ENCODE results near the gene CHST11. TPM values are rescaled to one million over a fixed set of nuclear protein-coding genes. Genes with fewer than 3 reads are reported as not detected.

The CHST11 gene
- total and polyA plus RNA-seq, 10 of the 15 experiments (the other 5 are each of a cell fraction or from before 2014, with no cell fraction given): 1.9 to 38.1 (median 17.2) TPM

GRCh38 chr12:104549815-104550480 is 93.2 kb downstream of the CHST11 start:
- H3K9ac ChIP-seq (ENCODE audit: control insufficient read depth, insufficient read depth, low read length): no peak overlapping the region
- intact Hi-C loops (cut with micrococcal nuclease; ENCODE audit: unreplicated experiment) (no loop called here), in situ Hi-C loops (cut with MboI) (no loop called here)
- no peaks in the 10 kb centered on the region for H3K27me3 ChIP-seq (replicated peaks in 1 of 2; ENCODE audit: control insufficient read depth in 2 of 2, insufficient read depth in 2 of 2, low read length in 1 of 2)
- DNase-seq (ENCODE audit: low read depth, low spot score) (no peak), FAIRE-seq (no peak), ATAC-seq (no peak)
- peaks cover 8% of the 10 kb centered on the region for H3K9me3 ChIP-seq (replicated peaks; ENCODE audit: control insufficient read depth, insufficient read depth, low read length)
- RAD21 ChIA-PET (ENCODE audit: unreplicated experiment): interaction anchor here (0.9 to 1.2 kb wide), 3 partner anchors 45 to 89 kb away, joined by 3 read pairs; no protein-coding TSS in a partner anchor
- H3K27ac ChIP-seq (ENCODE audit: control insufficient read depth, insufficient read depth): no peak overlapping the region
- no peak overlapping the region for H3K4me3 ChIP-seq
- WGBS (ENCODE audit: insufficient coverage, insufficient replicate concordance, low lambda C conversion rate, missing lambda C conversion rate): 83% methylated on average over 9 of the region's 9 CpGs
- H3K79me2 ChIP-seq (ENCODE audit: control insufficient read depth, insufficient read depth, low read length): peaks cover 22% of the 10 kb centered on the region
- no peak overlapping the region for H3K4me2 ChIP-seq (ENCODE audit: control insufficient read depth, insufficient read depth)
- POLR2A ChIA-PET: no interaction called here
- H2AFZ ChIP-seq (ENCODE audit: control insufficient read depth, low read depth, low read length): no peak overlapping the region
- SMC1A ChIA-PET (ENCODE audit: uncharacterized antibody, unreplicated experiment): interaction anchor here (0.8 to 6.7 kb wide), 5 partner anchors 10 to 31 kb away, joined by 3 to 49 read pairs (median 4); no protein-coding TSS in a partner anchor
- CTCF ChIA-PET: interaction anchor here (0.9 to 1.3 kb wide), 3 partner anchors 9 to 15 kb away, joined by 3 read pairs; no protein-coding TSS in a partner anchor
- no peaks in the 10 kb centered on the region for H4K20me1 ChIP-seq (ENCODE audit: control insufficient read depth, insufficient read depth)
- TF ChIP-seq ZNF24 (IDR thresholded peaks at IDR 0.05) (no peak), SKIL (IDR thresholded peaks at IDR 0.05; ENCODE audit: low read depth, poor library complexity, severe bottlenecking) (no peak), FOXK2 (IDR thresholded peaks at IDR 0.05) (no peak), PKNOX1 (IDR thresholded peaks at IDR 0.05) (no peak), NFIC (IDR thresholded peaks at IDR 0.05; ENCODE audit: low read depth, low read length) (no peak), E2F8 (IDR thresholded peaks at IDR 0.05; ENCODE audit: low read depth, partially characterized antibody) (no peak), ZNF622 (IDR thresholded peaks at IDR 0.05) (no peak)
- peaks cover 0 to 3% of the 10 kb centered on the region in 2 experiments; a peak in 3 of 4 replicates for H3K36me3 ChIP-seq (ENCODE audit: control insufficient read depth in 2 of 2, insufficient read depth in 2 of 2, low read length in 1 of 2)
- BruUV-seq (replicated peaks): no TSS peak
- peaks cover 12% of the 10 kb centered on the region for H3K4me1 ChIP-seq (ENCODE audit: control insufficient read depth, insufficient read depth, low read length)
